GM06990 (cell line): Measurements from ENCODE around the gene TEX26.

Experiments used
- DNase-seq: peaks from one replicate; pipeline ENCODE4 v3.0.0-alpha.2; 2011; ENCODE audit not compliant: insufficient read length; ENCODE audit errors: extremely low read depth
- H3K27me3 ChIP-seq: replicated peaks from 2 replicates; pipeline ENCODE4 v1.6.0; 2011; ENCODE audit warnings: low read length; ENCODE audit not compliant: control insufficient read depth, insufficient read depth
- H3K36me3 ChIP-seq: 2 replicates; pipeline ENCODE4 v1.5.1; 2011; ENCODE audit warnings: low read length; ENCODE audit not compliant: control insufficient read depth, insufficient read depth
- H3K4me3 ChIP-seq: replicated peaks from 2 replicates; pipeline ENCODE4 v1.5.1; 2011; ENCODE audit warnings: low read depth, mild to moderate bottlenecking, control low read depth, low read length
- CTCF ChIP-seq: IDR thresholded peaks from 2 replicates; pipeline ENCODE4 v1.5.1; 2011; ENCODE audit warnings: low read length, control low read depth, mild to moderate bottlenecking, inconsistent platforms; ENCODE audit not compliant: insufficient read depth, poor library complexity, severe bottlenecking

Gene TEX26

GRCh38 chr13:30933354-30933670, 856 bp downstream of the TEX26 start:
- H3K4me3 ChIP-seq: no peak overlapping the region
- no peak for DNase-seq
- no peaks in the 10 kb centered on the region for H3K27me3 ChIP-seq
- H3K36me3 ChIP-seq: no peaks in the 10 kb centered on the region
- TF ChIP-seq CTCF: no peak

- no peaks in the 10 kb centered on the region for H3K27me3 ChIP-seq
- no peak for DNase-seq
- no peak for TF ChIP-seq CTCF
- H3K4me3 ChIP-seq: no peak overlapping the region
- H3K36me3 ChIP-seq: no peaks in the 10 kb centered on the region
Observed at GRCh38 chr13:30934381-30934780, 1.9 kb downstream of the TEX26 start.

GRCh38 chr13:30934803-30935202, 2.3 kb downstream of the TEX26 start:
- no peaks in the 10 kb centered on the region for H3K27me3 ChIP-seq
- no peaks in the 10 kb centered on the region for H3K36me3 ChIP-seq
- TF ChIP-seq CTCF: no peak
- H3K4me3 ChIP-seq: no peak overlapping the region
- DNase-seq: no peak

- Histone ChIP-seq H3K36me3 (no peaks in the 10 kb centered on the region), H3K4me3 (no peak overlapping the region), H3K27me3 (no peaks in the 10 kb centered on the region; the same call in 1 of the 2 replicates)
- no peak for TF ChIP-seq CTCF
- no peak for DNase-seq
Observed at GRCh38 chr13:30936971-30937370, 4.5 kb downstream of the TEX26 start.

- Histone ChIP-seq H3K4me3 (no peak overlapping the region), H3K27me3 (no peaks in the 10 kb centered on the region; the same call in 1 of the 2 replicates), H3K36me3 (no peaks in the 10 kb centered on the region)
- no peak for TF ChIP-seq CTCF
- DNase-seq: no peak
Observed at GRCh38 chr13:30943881-30944280, 11.4 kb downstream of the TEX26 start.

- Histone ChIP-seq H3K27me3 (no peaks in the 10 kb centered on the region; the same call in 1 of the 2 replicates), H3K36me3 (no peaks in the 10 kb centered on the region), H3K4me3 (no peak overlapping the region)
- no peak for TF ChIP-seq CTCF
- no peak for DNase-seq
Observed at GRCh38 chr13:30957258-30957943, 24.9 kb downstream of the TEX26 start.
